Measurements from ENCODE around the gene PITRM1.

The PITRM1 gene

DNA sequence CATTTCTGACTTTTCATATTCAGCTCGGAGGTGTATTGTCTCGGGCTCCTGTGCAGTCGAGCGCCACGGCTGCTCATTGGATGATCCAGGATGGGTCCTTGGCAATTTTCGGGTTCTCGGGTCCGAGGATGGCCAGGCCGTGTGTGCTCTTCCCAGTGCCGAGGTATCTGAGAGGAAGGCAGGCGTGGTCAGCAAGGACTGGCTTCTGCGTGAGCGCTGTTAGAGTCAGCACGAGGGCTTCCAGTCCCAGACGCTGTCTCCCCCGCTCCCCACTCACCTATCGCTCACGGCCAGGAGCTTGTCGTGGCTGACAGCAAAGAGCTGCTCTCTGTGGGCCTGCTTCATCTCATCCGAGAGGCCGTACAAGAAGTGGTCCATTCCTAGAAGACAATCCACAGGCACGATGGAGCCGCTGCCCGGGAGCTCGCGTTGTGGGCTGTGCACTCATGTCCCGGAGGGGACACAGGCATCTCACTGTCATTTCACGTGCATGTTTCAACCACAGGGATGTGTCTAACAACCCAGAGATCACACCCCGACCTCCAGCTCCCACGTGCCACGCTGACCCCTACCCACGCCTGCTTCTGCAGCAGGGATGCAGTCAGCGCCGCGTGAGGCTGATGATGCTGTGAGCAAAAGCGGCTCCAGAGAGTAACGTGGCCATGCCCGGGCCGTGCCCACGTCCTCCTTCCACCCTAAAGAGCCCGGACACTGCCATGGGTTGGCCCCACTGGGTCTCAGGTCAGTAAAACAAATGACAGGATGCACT is 34.4 kb downstream of the PITRM1 start:
- no peak for DNase-seq

DNA sequence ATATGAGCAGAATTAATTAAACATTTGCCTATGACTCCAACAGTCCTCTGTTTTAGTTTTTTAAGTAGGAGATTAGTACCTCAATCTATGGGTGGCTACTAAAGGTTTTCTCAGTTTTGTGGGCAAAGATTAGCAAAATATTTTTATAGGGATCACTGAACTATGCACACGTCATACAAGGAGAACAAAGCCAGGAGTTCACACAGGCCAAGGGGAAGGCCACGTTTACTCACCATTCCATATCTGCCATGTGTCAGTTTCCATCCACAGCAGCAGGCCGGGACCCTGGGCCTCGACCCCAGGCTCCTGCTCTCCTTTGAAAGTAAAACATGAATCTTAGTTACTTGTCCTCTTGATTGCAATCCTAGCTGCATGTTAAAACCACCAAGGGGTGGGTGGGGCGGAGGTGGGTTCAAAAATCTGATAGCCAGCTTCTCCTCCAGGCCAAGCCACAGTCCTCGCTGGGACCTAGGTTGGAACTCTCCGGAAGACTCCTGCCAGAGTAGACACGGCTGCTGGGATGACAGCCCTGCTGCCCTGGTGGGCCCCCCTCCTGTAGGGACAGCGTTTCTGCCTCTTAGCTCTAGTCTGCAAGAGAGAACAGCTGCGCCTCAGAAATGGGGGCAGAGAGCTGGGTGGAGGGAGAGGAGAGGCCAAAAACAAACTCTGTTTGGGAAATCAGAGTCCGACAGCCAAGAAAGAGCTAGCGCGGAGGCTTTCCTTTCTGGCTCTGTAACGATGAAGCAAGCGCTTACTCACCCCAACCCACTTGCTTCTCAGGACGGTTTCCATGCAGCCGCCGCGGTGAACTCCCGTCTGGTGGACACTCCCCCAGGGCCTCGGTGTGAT is 35.6 kb downstream of the PITRM1 start:
- no peak for DNase-seq

DNA sequence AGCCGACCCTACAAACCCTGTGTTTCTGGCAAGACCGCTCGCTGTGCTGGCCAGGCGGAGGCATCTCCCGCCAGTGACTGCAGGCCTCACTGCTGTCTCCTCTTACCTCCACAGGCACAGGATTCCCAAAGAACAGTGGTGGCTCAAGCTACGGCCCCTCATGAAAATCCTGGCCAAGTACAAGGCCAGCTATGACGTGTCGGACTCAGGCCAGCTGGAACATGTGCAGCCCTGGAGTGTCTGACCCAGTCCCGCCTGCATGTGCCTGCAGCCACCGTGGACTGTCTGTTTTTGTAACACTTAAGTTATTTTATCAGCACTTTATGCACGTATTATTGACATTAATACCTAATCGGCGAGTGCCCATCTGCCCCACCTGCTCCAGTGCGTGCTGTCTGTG is 36.2 kb downstream of the PITRM1 start:
- no peak for DNase-seq

DNA sequence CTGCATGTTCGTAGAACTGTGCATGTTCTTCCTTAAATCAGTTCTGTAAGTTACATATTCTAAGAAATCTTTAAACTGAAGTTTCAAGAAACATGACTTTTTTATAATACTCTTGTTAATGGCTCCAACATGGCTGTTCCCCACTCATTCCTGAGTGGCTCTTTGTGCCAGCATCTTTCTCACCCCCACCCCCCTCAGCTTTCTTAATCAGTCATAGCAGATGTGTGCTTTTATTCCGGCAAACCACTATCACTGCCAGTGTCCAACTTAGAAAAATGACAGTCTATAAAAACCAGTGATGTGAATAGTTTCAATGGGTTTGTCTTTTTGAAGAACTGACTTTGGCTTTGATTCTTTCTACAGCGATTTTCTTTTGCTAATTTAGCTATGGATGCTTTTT is 37.6 kb downstream of the PITRM1 start:
- DNase-seq: peak; percentile 34

DNA sequence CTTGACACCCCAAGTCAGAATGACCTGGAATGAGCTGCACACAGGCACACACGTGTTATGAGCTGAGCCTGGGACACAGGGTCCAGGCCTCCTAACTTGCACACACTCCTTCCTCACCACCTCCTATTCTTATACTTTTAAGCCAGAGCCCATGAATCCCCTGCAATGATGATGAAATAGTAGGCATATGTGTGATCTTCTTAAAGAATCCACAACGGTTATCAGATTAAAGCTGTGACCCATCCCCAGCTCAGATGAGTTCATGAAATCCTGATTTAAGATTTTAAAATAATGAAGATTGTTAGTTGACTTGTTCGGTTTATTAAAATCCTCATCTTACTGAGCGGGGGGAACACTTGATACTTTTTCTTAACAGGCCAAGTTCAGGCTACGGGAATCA is 38.6 kb downstream of the PITRM1 start:
- DNase-seq: no peak

DNA sequence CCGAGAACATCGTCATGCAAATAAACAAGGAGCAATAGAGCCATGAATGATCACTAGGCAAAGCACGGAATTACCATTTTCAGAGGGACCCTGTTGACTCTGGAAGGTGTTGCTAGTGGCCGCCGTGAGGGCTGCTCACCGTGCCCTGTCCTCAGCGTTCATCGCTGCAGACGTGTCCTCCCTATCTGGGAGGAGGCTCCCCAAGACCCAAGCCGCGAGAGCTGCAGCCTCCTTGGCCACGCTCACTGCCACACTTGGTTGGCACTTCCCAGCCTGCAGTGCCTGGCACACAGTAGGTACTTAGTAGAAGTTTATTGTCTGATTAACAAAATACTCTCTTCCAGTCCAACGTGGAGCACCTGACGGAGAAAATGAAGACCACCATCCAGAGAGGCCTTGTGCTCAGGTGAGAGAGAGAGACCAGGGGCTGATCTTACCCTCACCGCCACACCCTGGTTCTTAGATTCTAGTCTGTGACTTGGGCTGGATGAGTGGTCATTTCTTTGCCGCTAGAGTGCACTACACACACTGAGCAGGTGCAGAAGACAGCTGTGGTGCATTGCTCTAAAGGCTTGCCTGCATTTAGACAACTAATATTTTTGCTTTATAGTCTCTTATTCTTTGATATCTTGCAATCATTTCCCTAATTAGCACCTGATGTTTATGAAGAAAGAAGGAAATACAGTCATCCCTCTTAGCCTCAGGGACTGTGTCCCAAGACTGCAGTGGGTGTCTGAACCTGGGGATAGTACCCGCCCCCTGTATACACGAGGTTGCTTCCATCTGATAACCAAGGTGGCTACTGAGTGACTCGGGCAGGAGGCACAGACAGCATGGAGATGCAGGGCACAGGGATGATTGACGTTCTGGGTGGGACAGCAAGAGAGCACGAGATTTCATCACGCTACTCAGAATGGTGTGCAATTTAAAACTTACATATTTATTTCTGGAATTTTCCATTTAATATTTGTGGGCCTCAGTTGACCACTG is 40.3 kb downstream of the PITRM1 start:
- DNase-seq: no peak

DNA sequence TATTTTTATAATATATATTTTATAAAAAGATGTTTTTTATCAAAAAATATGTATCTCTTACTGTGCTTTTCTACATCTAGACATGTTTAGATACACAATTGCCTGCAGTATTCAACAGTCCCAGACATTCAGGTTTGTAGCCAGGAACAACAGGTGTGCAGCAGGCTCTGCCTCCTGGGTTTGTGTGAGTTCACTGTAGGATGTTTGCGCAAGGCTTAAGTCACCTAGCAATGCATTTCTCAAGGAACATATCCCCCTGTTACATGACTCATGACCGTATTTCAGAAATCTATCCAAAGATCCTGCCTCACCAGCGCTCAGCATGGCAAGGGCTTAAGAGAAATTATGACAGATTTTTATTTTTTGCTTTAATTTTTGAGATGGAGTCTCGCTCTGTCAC is 41.5 kb downstream of the PITRM1 start:
- no peak for DNase-seq

DNA sequence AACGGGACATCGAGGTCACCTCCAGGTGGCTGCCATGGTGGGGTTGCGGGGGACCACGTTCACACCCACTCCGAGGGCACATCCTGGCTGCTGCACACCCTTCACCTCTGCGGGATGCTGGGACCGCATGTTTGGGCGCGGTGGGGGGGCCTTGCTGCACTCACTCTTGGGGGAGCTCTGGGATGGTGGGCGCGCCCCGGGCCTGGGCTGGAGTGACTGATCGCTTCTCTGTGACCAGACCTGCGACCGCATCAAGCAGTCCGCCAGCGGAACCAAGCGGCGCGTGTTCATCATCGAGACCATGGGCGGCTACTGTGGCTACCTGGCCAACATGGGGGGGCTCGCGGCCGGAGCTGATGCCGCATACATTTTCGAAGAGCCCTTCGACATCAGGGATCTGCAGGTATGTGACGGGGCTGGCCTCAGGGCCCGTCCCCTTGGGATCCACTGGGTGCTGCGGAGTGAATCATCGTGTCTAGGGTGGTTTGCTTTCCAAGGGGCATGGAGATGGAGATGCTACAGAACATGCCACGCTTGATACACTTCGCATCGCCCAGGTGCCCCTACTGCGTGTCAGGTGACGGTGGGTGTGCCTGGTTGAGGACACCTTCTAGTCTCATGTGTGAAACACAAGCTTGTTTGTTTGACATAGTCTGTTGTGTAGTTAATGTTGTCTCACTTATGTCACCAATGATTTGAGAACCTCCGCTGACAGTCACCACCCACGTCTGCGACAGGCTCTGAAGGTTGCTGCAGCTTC is 42.8 kb downstream of the PITRM1 start:
- DNase-seq: no peak

DNA sequence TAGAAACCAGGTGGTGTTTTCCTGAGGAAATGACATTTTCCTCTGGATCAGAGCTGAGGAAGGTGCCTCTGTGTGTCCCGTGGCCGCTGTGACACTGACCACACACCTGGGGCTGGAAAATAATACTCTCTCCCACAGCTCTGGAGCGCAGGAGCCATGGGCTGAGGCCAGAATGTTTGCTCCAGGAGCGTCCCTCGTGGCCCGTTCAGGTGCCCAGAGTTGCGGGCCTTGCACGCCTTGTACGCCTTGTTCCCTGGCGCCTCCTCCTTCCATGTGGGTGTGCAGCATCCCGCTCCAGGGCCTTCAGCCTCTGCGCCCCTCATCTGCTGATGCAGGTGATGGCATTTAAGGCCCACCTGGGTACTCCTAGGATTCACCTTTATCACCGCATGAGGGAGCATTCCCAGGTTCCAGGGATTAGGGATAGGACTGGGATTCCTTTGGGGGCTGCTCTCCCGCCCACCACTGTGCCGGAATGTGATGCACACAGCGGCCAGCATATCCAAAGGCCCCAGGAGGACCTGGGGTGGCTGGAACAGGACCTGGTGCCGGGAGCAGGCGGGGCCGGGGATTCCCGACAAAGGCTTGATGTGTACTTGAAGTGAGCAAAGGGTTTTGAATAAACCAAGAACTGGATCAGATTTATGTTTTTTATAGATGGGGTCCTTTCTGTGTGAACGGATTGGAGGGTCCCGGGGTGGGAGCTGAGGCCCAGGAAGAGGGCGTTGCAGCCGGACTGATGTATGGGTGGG is 44.0 kb downstream of the PITRM1 start:
- DNase-seq: no peak

DNA sequence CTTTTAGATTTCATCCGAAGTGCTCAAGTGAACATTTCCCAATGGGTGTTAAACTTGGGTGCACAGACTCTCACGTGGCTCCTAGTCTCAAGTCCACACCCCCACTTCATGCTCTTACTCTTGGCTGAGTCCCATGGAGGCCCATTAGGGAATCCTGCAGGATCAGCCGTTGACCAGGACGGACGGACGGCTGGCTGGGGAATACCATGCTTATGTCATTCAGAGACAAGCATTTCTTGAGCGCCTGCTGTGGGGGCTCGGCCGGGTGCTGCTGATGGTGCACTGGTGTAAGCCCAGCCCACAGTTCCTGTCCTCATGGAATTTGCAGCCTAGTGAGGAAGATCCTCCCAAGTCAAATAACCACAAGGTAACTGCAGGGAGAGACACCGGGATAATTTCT is 44.7 kb downstream of the PITRM1 start:
- no peak for DNase-seq

DNA sequence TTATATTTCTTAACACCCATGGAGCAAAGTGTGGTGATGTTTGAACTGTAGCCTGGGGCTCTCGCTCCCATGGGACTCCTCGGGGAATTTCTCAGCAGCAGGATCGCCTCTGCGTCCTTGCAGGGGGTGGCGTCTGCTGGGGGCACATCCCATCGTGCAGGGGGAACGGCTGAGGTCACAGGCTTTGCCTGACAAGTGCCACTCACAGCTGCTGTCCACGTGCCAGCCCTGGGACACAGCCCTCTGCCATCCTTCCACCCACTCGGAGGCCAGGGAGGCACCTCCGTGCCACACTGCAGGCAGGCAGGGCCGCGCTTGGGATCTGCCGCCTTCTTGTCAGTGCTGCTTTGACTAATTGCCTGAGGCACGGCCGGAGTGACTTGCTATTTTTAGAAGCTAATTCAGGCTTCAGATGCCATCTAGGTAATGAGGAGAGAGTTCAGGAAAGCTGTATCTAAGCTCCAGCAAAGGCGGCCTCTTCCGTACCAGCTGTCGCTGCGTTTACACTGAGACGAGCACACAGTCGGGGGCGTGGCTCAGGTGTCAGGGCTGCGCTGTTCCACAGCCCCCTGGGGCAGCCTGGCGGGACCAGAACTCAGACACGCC is 45.7 kb downstream of the PITRM1 start:
- DNase-seq: no peak

DNA sequence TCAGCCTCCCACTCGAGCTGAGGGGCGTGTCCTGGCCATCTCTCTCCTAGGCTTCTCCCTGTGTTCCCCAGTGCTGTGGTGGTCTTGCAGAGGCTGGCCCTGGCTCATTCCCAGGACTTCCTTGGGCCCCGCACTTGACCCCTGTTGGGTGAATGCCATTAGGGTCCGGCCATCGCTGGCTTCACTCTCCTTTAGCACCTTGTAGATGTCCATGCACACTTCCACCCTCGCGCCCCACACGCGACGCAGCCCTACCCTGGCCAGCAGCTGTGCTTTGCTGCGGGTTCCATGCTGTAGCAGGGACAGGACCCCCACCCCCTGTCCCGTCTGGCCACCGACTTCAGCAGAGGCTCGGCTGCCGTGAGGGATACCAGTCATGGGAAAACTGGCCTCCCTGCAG is 46.3 kb downstream of the PITRM1 start:
- DNase-seq: no peak

DNA sequence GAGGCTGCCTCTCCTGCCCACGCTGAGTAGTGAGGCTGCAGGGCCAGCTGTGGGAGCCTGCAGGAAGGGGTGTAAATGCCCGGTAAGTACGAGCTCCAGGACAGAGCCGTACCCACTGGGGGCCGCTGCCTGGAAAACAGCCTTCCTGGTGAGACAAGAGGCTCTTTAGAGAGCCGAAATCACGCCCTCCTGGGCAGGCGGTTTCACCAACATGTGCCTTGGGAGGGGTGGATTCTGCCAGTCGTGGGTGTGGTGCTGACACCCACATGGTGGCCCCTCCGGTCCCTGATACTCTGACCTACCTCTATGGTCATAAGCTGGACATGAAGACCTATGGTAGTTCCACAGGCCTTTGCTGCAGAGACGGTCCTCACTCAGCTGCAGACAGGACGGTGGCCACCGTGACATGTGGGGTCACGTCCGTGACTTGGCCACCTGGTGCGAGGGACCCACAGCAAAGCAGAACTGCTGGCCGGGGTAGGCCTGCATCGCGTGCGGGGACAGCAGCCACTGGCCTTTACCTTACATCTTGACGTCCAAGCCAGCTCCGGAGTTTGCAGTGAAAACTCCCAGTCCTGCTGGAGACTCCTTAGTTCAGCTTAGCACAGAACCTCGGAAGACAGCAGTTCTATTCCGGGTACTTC is 46.9 kb downstream of the PITRM1 start:
- DNase-seq: no peak

DNA sequence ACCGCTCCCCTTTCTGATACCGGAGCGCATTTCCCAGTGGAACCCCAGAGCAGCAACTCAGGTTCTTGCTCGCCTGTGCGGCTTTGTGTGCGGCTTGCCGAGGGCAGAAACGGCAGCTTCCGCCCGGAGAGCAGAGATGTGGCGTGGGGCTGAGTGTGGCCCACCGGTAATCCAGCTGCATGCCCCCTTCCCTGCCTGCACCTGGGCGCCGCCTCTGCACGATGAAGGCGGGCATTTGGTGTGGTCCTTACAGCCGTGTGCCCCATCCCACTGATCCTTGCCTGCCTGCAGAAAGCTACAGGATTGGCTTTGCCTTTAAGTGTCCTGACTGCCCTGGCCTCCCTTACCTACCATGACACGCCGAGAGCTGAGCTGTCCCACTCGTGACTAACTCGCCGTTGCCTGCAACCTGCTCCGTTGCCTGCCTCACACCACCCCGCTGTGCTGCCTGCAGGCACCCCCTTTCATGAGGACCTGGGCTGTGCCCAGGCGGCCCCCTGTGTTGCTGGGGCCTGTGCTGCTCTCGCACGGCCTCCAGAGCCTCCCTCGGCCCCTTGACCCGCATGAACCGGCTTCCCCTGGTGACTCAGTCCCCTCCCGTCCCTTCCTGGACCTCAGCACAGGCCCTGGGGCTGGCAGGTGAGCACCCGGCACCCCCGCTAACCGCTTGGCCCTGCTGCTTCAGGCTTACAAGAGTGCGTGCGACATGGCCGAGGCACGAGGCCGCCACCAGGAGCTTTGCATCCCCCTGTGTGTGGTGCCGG is 48.0 kb downstream of the PITRM1 start:
- DNase-seq: no peak

DNA sequence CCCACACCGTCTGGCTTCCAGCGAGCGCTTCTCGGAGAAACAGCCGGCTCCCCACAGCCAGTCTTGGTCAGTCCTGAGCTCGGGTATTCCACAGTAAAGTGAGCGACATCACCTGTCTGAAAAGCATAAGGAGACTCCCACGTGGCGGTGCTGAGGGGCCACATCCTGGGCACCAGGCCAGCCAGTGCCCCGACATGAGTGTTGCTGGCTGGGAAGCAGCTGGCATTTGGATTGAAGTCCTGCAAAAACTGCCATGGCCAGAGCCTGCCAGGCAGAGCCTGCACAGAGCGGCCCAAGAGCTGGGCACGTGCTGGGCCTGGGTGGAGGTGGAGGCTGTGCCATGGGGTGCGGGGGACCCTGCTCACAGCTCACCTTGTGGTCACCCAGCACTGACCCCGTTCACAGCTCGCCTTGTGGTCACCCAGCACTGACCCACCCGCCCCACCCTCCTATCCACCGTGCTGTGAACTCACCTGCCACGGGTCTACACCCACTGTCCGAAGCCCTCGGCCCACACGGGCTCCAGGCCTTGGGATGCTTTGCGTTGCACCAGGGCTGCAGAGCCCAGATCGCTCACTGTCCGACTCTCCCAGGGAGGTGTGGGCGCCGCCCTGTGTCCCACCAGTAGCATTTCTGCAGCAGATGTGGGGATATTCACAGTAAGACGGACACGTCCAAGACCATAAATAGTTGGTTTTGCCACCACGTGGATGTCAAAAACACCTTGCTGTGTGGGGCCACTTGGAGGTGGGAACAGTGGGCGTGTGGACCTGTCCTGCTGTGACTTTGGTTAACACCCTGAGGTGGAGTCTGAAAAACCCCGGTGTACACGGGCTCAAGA is 48.8 kb downstream of the PITRM1 start:
- no peak for DNase-seq

DNA sequence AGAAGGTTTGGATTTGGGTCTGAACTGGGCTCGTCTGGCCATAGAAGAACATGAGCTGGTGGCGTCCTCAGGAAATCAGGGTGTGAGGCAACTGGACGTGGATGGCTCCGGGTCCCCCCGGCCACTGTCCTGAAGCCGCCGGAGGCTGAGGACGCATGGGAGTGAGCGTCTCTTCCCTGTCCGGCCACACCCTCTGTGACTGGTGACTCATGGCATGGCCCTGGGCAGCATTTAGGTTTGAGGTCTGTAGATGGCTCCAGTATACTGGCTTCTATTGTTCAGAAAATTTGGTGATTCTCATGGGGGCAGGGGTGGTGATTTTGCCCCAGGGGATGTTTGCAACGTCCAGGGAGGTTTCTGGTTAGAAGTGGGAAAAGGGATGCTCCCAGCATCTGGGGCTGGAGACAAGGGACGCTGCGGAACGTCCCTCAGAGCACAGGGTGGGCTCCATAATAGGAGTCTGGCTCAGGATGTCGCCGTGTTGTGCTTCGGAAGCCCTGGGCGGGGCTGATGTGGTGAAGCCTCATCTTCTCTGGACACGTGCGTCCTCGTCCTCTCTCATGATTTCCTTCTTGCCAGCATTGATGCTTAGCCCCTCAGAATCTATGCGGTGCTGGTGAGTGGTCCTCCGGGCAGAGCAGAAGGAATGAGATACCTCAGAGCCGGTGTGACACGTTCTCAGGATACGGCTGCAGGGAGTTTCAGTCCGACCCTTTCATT is 49.9 kb downstream of the PITRM1 start:
- no peak for DNase-seq

DNA sequence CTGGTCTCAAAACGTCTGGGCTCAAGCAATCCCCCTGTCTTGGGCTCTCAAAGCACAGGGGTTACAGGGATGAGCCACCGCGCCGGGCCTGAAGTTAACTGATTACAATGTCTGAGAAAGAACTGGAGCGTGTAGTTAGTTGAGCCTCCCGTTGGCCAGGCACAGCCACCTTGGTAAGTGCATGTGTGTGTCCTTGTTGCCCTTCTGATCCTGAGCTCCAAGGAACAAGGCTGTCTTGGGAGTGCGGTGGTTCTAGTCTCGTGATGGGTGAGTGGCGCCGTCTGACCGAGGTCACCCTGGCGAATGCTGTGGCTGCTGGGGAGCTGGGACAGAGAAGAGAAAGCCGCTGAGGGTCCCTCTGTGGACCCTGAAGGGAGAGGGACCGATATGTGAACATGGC is 50.5 kb downstream of the PITRM1 start:
- DNase-seq: no peak

DNA sequence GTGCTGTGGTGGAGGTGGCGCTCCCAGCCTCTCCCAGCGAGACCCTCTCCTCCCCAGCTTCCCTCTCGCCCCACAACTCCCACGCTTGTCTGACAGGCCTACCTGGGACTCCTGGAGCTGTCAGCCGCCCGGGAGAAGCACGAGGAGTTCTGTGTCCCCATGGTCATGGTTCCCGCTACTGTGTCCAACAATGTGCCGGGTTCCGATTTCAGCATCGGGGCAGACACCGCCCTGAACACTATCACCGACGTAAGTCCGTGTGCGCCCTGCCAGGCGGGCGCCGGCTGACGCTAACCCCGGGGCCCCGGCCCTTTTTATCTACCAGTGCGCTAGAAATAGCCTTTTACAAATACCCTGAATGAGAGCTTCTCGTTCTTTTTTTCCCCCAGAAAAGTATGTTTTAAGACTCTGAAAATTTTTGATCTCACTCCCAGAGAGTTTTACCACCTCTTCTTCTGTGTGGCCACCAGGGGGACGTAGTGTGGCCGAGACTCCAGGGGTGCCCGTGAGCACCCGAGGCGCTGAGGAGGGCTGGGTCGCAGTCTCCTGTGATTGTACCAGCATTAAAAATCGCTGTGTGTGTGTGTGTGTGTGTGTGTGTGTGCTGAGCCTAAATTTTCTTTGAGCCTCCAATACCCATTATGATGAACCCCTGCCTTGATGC is 52.7 kb downstream of the PITRM1 start:
- DNase-seq: peak; percentile 72

All from hematopoietic multipotent progenitor cell treated with erythropoietin and hydrocortisone succinate and interleukin-3 and kit ligand, for 6 days (in vitro differentiated cells).